HG02798 (cell line): ENCODE results near the gene KLRC3.
"Not testable (repeated sequence)": the region's sequence is repeated elsewhere in the genome, so short reads cannot be mapped to it uniquely, and the experiment has no call there.

Source experiments
- ATAC-seq: cut with Tn5 transposase; IDR thresholded peaks from one replicate; pipeline ENCODE4 v1.9.1; 2021; ENCODE audit warnings: mild to moderate bottlenecking; ENCODE audit not compliant: unreplicated experiment, poor library complexity

The KLRC3 gene

DNA sequence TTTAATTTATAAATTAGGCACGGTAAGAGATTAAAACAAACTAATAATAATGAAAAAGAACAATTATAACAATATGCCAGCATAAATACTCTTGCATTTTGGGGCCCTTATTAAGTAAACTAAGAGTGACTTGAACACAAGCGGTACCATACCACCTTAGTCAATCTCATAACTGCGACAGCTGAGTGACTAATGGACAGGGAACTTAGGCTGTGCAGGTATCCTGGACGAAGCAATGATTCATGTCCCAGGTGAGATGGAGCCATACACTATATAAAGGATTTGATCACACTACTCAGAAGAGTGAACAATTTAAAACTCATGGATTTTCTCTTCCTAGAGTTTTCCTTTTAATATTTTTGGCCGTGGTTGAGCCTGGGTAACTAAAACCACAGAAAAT lies 15.1 kb downstream of the KLRC3 start:
- ATAC-seq, result no peak

DNA sequence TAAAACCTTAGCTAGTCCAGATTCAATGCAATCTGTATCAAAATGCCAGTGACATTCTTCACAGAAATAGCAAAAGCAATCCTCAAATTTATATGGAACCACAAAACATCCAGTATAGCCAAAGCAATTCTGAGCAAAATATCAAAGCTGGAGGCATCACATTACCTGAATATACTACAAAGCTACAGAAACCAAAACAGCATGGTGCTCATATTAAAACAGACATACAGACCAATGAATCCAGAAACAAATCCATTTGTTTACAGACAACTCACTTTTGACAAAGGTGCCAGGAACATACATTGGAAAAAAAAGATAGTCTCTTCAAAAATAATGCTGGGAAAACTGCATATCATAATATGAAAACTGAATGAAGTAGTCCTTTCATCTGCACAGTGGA lies 15.6 kb downstream of the KLRC3 start:
- ATAC-seq, result no peak

GRCh38 chr12:10400829-10401228 lies 19.6 kb downstream of the KLRC3 start:
- no peak for ATAC-seq

DNA sequence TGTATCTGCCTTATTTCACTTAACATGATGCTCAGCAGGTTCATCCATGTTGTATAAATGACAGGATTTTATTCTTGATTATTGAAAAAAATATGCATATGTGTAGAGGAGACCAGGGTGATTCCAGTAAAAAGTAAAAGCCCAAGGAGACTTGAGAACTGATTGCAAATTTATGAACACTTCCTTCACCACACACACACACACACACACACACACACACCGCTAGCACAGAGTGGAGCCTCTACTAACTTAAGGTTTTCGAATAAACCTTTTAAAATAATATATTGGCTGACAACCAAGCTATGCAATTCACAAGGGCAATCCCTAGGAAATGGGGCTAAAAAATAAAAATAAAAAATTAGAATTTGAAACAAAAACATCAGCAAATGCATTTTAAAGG lies 22.2 kb downstream of the KLRC3 start:
- no peak for ATAC-seq

- no peak for ATAC-seq
Observed at GRCh38 chr12:10397296-10397695, 23.1 kb downstream of the KLRC3 start.

DNA sequence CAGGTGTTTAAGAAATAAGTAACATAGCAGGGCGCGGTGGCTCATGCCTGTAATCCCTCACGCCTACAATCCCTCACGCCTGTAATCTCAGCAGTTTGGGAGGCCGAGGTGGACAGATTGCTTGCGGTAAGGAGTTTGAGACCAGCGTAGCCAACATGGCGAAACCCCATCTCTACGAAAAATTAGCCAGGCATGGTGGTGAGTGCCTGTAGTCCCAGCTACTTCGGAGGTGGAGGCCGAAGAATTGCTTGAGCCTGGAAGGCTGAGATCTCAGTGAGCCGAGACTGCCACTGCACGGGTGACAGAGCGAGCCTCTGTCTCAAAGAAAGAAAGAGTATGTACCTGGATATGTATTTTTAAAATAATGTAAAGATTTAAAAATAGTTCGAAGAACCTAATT lies 24.2 kb downstream of the KLRC3 start:
- ATAC-seq, result not testable (repeated sequence)

GRCh38 chr12:10395390-10395998 lies 24.9 kb downstream of the KLRC3 start:
- peak; percentile 71 for ATAC-seq

DNA sequence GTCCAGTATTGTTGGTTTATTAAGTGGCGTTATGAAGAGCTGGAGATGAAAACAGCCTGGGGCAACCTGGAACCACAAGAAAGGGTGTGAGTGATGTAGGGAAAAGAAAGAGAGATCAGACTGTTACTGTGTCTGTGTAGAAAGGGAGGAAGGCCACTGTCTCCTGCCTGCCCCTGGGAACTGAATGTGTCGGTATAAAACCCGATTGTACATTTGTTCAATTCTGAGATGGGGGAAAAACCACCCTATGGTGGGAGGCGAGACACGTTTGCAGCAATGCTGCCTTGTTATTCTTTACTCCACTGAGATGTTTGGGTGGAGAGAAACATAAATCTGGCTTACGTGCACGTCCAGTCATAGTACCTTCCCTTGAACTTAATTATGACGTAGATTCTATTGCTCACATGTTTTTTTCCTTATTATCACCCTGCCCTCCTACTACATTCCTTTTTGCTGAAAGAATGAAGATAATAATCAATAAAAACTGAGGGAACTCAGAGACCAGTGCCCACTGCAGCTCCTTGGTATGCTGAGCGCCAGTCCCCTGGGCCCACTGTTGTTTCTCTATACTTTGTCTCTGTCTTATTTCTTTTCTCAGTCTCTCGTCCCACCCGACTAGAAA lies 25.8 kb downstream of the KLRC3 start:
- not testable (repeated sequence) for ATAC-seq

GRCh38 chr12:10393291-10393690 lies 27.1 kb downstream of the KLRC3 start:
- ATAC-seq, result no peak

- peak; percentile 69 for ATAC-seq
Observed at GRCh38 chr12:10392394-10392930, 27.9 kb downstream of the KLRC3 start.

GRCh38 chr12:10390991-10391390 lies 29.4 kb downstream of the KLRC3 start:
- not testable (repeated sequence) for ATAC-seq

DNA sequence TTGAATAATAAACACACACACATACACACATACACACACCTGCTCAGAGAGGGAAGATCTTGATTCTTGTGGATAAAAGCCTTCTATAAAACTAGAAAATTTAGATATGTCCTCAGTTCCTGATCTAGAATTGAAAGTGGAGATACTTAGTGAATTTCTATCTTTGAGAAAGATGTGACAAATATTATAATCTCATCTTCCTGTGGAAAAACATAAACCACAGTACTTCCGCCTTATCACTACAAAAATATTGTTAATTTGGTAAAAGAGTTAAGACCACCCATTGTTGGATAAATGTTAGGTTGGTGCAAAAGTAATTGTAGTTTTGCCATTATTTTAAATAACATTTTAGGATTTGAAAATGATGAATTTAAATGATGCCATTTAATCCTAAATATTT lies 30.5 kb downstream of the KLRC3 start, which contains the start of gene KLRK1:
Gene KLRK1, minus strand, starts transcription at position 138 of the 400 bp plus-strand sequence. CDS start 1,231 bp downstream, outside the sequence.
- ATAC-seq, result no peak

DNA sequence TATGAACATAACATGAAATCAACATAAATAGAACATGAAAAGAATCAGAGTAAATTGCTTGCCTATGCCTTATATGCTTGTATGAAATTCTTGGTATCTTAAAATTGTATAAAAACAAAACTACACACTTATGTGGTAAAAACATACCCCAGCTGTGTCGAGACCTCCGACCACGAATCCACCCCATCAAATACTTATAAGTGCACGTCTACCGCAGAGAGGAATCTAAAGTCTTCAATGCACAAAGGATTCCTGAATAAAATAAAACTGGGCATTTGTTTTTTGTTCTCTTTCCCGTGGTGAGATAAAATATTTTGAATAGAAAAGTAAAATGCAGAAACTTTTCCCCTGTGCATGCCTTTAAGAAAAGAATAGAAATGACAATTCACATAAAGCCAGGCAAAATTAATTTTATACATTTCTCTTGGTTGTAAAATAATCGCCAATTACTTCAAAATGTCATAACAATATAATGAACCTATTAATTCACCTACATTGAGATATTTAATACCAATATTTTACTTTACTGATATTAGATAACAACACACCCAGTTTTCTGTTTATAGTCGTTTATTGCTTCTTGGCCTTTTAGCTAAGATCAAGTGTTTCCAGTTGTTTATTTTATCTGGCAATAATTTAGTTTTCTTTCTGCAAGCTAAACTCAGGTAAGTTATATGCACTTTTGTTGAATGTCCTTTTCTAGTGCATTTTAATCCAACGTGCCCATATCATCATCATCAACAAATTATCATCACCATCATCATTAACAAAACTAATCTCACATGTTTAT lies 31.6 kb downstream of the KLRC3 start:
- ATAC-seq, result no peak

- ATAC-seq, result not testable (repeated sequence)
Observed at GRCh38 chr12:10387498-10387897, 32.9 kb downstream of the KLRC3 start.

DNA sequence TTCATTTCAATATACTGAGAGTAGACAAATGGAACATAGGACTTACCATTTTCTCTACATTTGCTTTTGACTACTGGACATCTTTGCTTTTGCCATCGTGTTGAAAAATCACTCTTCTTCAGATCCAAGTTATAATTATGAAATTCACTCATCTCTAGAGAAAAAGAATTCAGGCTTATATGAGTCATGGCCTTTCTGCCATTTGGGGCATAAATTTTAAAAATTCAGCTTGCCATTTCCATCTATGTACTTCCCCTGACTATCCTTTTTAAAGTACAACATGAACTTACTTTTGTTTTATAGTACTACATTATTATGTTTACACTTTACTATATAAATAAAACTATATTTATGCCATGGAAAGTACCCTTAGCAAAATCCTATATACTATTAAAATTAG lies 33.5 kb downstream of the KLRC3 start:
- no peak for ATAC-seq

DNA sequence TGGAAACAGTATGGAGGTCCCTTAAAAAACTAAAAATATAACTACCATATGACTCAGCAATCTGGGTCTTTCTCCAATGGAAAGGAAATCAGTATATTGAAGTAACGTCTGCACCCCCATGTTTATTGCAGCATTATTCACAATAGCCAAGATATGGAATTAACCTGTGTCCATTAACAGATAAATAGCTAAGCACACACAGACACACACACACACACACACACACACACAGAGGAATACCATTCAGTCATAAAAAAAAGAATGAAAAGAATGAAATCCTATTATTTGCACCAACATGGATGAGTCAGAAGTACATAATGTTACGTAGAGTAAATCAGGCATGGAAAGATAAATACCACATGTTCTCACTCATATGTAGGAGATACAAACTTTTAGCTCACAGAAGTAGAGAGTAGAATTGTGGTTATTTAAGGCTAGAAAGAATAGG lies 35.2 kb downstream of the KLRC3 start:
- ATAC-seq, result no peak

DNA sequence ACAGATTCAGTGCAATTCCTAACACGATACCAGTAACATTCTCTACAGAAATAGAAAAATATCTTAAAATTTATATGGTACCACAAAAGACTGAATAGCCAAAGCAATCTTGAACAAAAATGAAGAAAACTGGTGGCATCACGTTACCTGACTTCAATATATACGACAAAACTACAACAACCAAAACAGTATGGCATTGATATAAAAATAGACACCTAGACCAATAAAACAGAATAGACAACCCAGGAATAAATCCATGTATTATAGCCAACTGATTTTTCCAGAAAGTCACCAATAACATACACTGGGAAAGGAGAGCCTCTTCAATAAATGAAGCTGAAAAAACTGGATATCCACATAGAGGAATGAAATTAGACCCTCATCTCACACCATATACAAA lies 36.2 kb downstream of the KLRC3 start:
- no peak for ATAC-seq

DNA sequence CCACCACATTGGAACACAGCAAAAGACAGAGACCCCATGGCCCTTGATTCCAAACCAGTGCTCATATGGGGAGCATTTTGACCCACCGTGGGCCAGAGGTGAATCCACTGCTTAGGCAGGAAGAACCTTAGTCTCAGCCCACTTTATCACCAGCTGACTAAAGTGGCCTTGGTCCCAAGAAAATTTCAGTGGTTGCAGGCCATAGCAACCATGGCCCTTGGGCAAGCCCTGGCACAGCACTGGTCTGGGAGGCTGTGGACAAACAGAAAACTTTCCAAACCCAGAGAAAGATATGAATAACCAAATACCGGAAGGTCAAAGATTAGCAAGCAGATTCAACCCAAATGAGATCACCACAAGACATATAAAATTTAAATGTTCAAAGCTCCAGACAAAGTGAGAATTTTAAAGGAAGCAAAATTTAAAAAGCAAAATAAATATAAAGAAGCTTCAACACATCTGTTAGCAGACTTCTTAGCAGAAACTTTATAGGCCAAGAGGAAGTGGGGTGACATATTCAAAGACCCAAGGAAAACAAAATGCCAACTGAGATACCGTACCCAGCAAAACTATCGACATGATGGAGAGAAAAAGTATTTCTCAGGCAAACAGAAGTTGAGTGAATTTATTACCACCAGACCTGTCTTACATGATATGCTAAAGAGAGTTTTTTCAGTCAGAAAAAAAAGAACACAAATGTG lies 38.3 kb downstream of the KLRC3 start:
- ATAC-seq, result no peak

DNA sequence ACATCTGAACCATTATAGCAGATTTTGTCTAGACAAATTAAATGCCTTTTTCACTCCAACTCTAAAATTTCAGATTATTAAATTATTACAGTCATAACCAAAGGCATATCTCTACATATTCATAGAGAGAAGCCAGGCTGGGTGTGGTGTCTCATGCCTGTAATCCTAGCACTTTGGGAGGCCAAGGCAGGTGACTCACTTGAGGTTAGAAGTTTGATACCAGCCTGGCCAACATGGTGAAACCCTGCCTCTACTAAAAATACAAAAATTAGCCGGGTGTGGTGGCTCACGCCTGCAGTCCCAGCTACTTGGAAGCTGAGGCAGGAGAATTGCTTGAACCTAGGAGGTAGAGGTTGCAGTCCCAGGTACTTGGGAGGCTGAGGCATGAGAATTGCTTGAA lies 41.7 kb downstream of the KLRC3 start:
- ATAC-seq, result not testable (repeated sequence)

GRCh38 chr12:10374624-10375018 lies 45.8 kb downstream of the KLRC3 start:
- no peak for ATAC-seq
